H1 (cell line): ENCODE data around the gene SLC24A5. TPM values are rescaled to one million over a fixed set of nuclear protein-coding genes. Genes with fewer than 3 reads are reported as not detected.

Experiments used
- CTCF ChIA-PET: fragments of 300-600 bp; sonication (Branson Sonifier 250); formaldehyde crosslinking; loops from one replicate; lab custom pipeline; 2021; ENCODE audit not compliant: partially characterized antibody; lab: Charles Lee
- POLR2A ChIA-PET: fragments of 300-600 bp; sonication (Branson Sonifier 250); formaldehyde crosslinking; loops from one replicate; lab custom pipeline; 2021; ENCODE audit warnings: inconsistent platforms; ENCODE audit not compliant: partially characterized antibody; lab: Charles Lee
- DNase-seq, 2 experiments: peaks; one replicate each; pipeline versions ENCODE4 v3.0.0 to v3.0.0-alpha.2; 2010 to 2022; ENCODE audit warnings: low spot score in 2 of 2, low read depth in 1 of 2, mixed read lengths in 1 of 2
- FAIRE-seq: peaks from 2 replicates; lab custom pipeline; 2011; peaks lifted over from hg19 to GRCh38; lab: Jason Lieb, UNC
- H2AFZ ChIP-seq: 2 replicates; pipeline ENCODE4 v1.8.1; 2012; ENCODE audit warnings: low read length, inconsistent platforms
- H2AK5ac ChIP-seq: 2 replicates; pipeline ENCODE4 v1.6.1; 2013; ENCODE audit warnings: low read depth, low read length
- H2BK120ac ChIP-seq: replicated peaks from 2 replicates; pipeline ENCODE3; 2013; ENCODE audit warnings: low read depth, low read length, inconsistent platforms
- H2BK12ac ChIP-seq: 2 replicates; pipeline ENCODE4 v1.6.1; 2013; ENCODE audit warnings: low read depth, low read length
- H2BK15ac ChIP-seq: 2 replicates; pipeline ENCODE4 v1.6.1; 2013; ENCODE audit warnings: low read length
- H2BK20ac ChIP-seq: 2 replicates; pipeline ENCODE4 v1.6.1; 2013; ENCODE audit warnings: low read length
- H2BK5ac ChIP-seq: 2 replicates; pipeline ENCODE4 v1.6.1; 2013; ENCODE audit warnings: low read depth, low read length
- H3K14ac ChIP-seq: 2 replicates; pipeline ENCODE4 v1.6.1; 2013; ENCODE audit warnings: inconsistent platforms; ENCODE audit not compliant: insufficient read length
- H3K18ac ChIP-seq: 2 replicates; pipeline ENCODE4 v1.6.1; 2013; ENCODE audit warnings: low read length; ENCODE audit errors: extremely low read depth
- H3K23ac ChIP-seq: 2 replicates; pipeline ENCODE4 v1.6.1; 2013; ENCODE audit warnings: inconsistent platforms; ENCODE audit not compliant: insufficient read length
- H3K23me2 ChIP-seq: 2 replicates; pipeline ENCODE4 v1.6.1; 2013; ENCODE audit warnings: low read depth, low read length
- H3K27ac ChIP-seq: 2 replicates; pipeline ENCODE4 v1.6.1; 2011; ENCODE audit warnings: low read depth, low read length, inconsistent platforms
- H3K27me3 ChIP-seq, 4 experiments: replicated peaks in 1 of 4; 1 replicate in 1 of 4; 2 replicates in 3 of 4; pipeline versions ENCODE4 v1.6.1 to v1.8.1; 2011 to 2013; ENCODE audit warnings: low read length in 3 of 4, mild to moderate bottlenecking in 3 of 4, inconsistent platforms in 2 of 4, mixed read lengths in 2 of 4, moderate library complexity in 1 of 4; ENCODE audit not compliant: control insufficient read depth in 3 of 4, insufficient read depth in 3 of 4; ENCODE audit errors: extremely low read depth in 1 of 4
- H3K36me3 ChIP-seq, 4 experiments: 2 replicates each; pipeline versions ENCODE4 v1.6.1 to v1.8.1; 2011 to 2013; ENCODE audit warnings: mild to moderate bottlenecking in 4 of 4, low read length in 3 of 4, moderate library complexity in 2 of 4, control low read depth in 1 of 4, inconsistent platforms in 1 of 4; ENCODE audit not compliant: insufficient read depth in 4 of 4, control insufficient read depth in 2 of 4
- H3K4ac ChIP-seq: replicated peaks from 2 replicates; pipeline ENCODE3; 2013; ENCODE audit warnings: low read length, low read depth, mixed read lengths, inconsistent platforms; ENCODE audit not compliant: insufficient read length
- H3K4me1 ChIP-seq, 4 experiments: replicated peaks in 1 of 4; 1 replicate in 1 of 4; 2 replicates in 3 of 4; pipeline versions ENCODE4 v1.6.1 to v1.8.1; 2011 to 2013; ENCODE audit warnings: low read length in 3 of 4, inconsistent platforms in 2 of 4, mixed read lengths in 1 of 4; ENCODE audit not compliant: insufficient read depth in 4 of 4, control insufficient read depth in 3 of 4
- H3K4me2 ChIP-seq, 2 experiments: 2 replicates each; pipeline versions ENCODE4 v1.6.1 to v1.8.1; 2011 to 2013; ENCODE audit warnings: low read depth in 2 of 2, low read length in 2 of 2, control low read depth in 1 of 2, inconsistent platforms in 1 of 2, mild to moderate bottlenecking in 1 of 2; ENCODE audit not compliant: insufficient read depth in 1 of 2
- H3K4me3 ChIP-seq, 4 experiments: fragments of 200-600, 300-600 bp in 1 of 4; sonication (generic), shearing (Covaris generic), sonication (Bioruptor Twin) in 1 of 4; 2 replicates each; pipeline versions ENCODE4 v1.5.1 to v1.8.1; 2011 to 2016; ENCODE audit warnings: low read length in 4 of 4, low read depth in 3 of 4, control low read depth in 2 of 4, inconsistent platforms in 2 of 4, mild to moderate bottlenecking in 2 of 4, mixed read lengths in 1 of 4, moderate library complexity in 1 of 4; ENCODE audit not compliant: insufficient read depth in 2 of 4; ENCODE audit errors: extremely low read depth in 1 of 4
- H3K56ac ChIP-seq: replicated peaks from 2 replicates; pipeline ENCODE3; 2013; ENCODE audit warnings: low read depth, mild to moderate bottlenecking, mixed read lengths, low read length, inconsistent platforms; ENCODE audit not compliant: insufficient read length
- H3K79me1 ChIP-seq: 2 replicates; pipeline ENCODE4 v1.6.1; 2013; ENCODE audit warnings: low read depth, low read length, control low read depth
- H3K79me2 ChIP-seq, 2 experiments: 2 replicates each; pipeline versions ENCODE4 v1.6.1 to v1.8.1; 2012 to 2013; ENCODE audit warnings: low read length in 2 of 2, mild to moderate bottlenecking in 2 of 2, inconsistent platforms in 1 of 2; ENCODE audit not compliant: insufficient read depth in 2 of 2, control insufficient read depth in 1 of 2
- H3K9ac ChIP-seq, 4 experiments: replicated peaks in 1 of 4; 1 replicate in 1 of 4; 2 replicates in 3 of 4; pipeline versions ENCODE4 v1.6.1 to v1.8.1; 2011 to 2013; ENCODE audit warnings: low read depth in 3 of 4, low read length in 3 of 4, control low read depth in 2 of 4, mild to moderate bottlenecking in 2 of 4, moderate library complexity in 2 of 4, inconsistent platforms in 1 of 4; ENCODE audit errors: extremely low read depth in 1 of 4
- H3K9me3 ChIP-seq, 2 experiments: 2 replicates each; pipeline versions ENCODE4 v1.6.1 to v1.8.1; 2012 to 2013; ENCODE audit warnings: mild to moderate bottlenecking in 2 of 2, moderate library complexity in 2 of 2, control low read depth in 1 of 2, inconsistent platforms in 1 of 2, low read depth in 1 of 2, low read length in 1 of 2, mixed read lengths in 1 of 2; ENCODE audit not compliant: insufficient read depth in 2 of 2
- H4K20me1 ChIP-seq, 2 experiments: replicated peaks in 1 of 2; 2 replicates each; pipeline versions ENCODE3 to v1.8.1; 2011 to 2013; ENCODE audit warnings: inconsistent platforms in 2 of 2, low read length in 2 of 2, mild to moderate bottlenecking in 1 of 2; ENCODE audit not compliant: insufficient read depth in 2 of 2, control insufficient read depth in 1 of 2
- H4K5ac ChIP-seq: 2 replicates; pipeline ENCODE4 v1.6.1; 2013; ENCODE audit warnings: low read length, low read depth, mixed read lengths, inconsistent platforms; ENCODE audit not compliant: insufficient read length
- H4K8ac ChIP-seq: 2 replicates; pipeline ENCODE4 v1.8.0; 2013; ENCODE audit warnings: mild to moderate bottlenecking, moderate library complexity, low read length, inconsistent platforms; ENCODE audit not compliant: insufficient read depth; ENCODE audit errors: extremely low read depth
- H4K91ac ChIP-seq: replicated peaks from 2 replicates; pipeline ENCODE3; 2013; ENCODE audit warnings: low read length, mixed read lengths, inconsistent platforms; ENCODE audit not compliant: insufficient read length
- ASH2L ChIP-seq: fragments of 200-600, 300-600 bp; sonication (generic); IDR thresholded peaks from one replicate; pipeline ENCODE4 v1.7.1; 2017; ENCODE audit warnings: low read length
- EGR1 ChIP-seq: IDR thresholded peaks from 2 replicates; pipeline ENCODE4 v1.6.1; 2011; ENCODE audit warnings: low read depth, low read length, borderline replicate concordance
- WGBS, 2 experiments: shearing (Covaris generic) in 1 of 2; methylation state at CpG; one replicate each; pipeline versions ENCODE4 v1.1.6 to v1.1.7; 2013 to 2015; ENCODE audit warnings: low lambda C conversion rate in 2 of 2, mixed read lengths in 2 of 2, inconsistent platforms in 1 of 2, low coverage in 1 of 2, missing lambda C conversion rate in 1 of 2; ENCODE audit not compliant: insufficient replicate concordance in 2 of 2, insufficient coverage in 1 of 2, insufficient read length in 1 of 2; ENCODE audit errors: extremely low coverage in 1 of 2, missing lambda C conversion rate in 1 of 2; 5-methylcytosine and 5-hydroxymethylcytosine counted together
- polyA plus RNA-seq, 7 experiments: library from polyadenylated mRNA; depleted of rRNA in 3 of 7; stranded (reverse) in 5 of 7; unstranded in 2 of 7; fragments of >200 nt in 5 of 7; fragments of 200-250 nt in 2 of 7; gene quantifications; 1 replicate in 5 of 7; 2 replicates in 1 of 7; 4 replicates in 1 of 7; pipeline versions ENCODE4 v1.2.1 to v1.2.3, GENCODE V29; 2011 to 2013; ENCODE audit warnings: missing spikeins in 2 of 7, mixed read lengths in 2 of 7
- total RNA-seq: library from RNA; stranded (reverse); fragmentation: NEBNext Ultra II Directional; extraction: Animal tissue kit (Norgen Biotek cat#: 25700); gene quantifications from 2 replicates; pipeline ENCODE4 v1.2.1, GENCODE V29; 2021

SLC24A5 gene
- total and polyA plus RNA-seq, 2 of the 8 experiments (the other 6 are each of a cell fraction or from before 2014, with no cell fraction given) = not detected

DNA sequence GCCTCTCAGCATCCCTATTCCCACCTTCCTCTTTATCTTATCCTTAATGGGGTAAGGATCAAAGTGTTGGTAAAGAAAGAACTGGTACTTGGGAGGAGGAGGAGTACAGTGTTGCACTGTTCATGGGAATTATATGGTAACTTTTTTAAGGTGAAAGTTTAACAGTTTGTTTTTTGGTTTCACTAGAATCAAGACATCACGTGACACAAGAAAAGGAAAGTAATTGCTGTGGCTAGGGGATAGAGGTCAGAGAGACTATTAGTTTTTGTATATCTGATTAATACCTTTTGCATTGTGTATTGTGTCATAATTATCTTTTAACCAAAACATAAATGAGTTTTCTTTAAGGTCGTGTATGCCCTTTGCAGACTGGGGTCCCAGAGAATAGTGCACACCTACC, 23.5 kb upstream of the SLC24A5 start:
- H2BK5ac ChIP-seq = no peak overlapping the region
- no peak overlapping the region for H3K14ac ChIP-seq
- no peaks in the 10 kb centered on the region for H3K4me1 ChIP-seq
- H3K18ac ChIP-seq = no peak overlapping the region
- H3K79me2 ChIP-seq = no peaks in the 10 kb centered on the region
- no peak overlapping the region for H2AK5ac ChIP-seq
- H2BK15ac ChIP-seq = no peak overlapping the region
- TF ChIP-seq EGR1 (no peak), ASH2L (no peak)
- no peak overlapping the region for H3K56ac ChIP-seq
- H2BK12ac ChIP-seq = no peak overlapping the region
- DNase-seq (no peak), FAIRE-seq (no peak)
- ChIA-PET POLR2A (no interaction called here), CTCF (interaction anchor here (0.9 to 1.2 kb wide), 2 partner anchors 12 to 14 kb away, joined by 3 to 4 read pairs; no protein-coding TSS in a partner anchor)
- no peaks in the 10 kb centered on the region for H3K36me3 ChIP-seq
- no peaks in the 10 kb centered on the region for H3K27me3 ChIP-seq
- H2AFZ ChIP-seq = no peak overlapping the region
- H4K91ac ChIP-seq = no peak overlapping the region
- no peak overlapping the region for H4K8ac ChIP-seq
- whole genome bisulfite sequencing, 2 experiments = 85% methylated on average over 2 of the region's 2 CpGs; no CpG with 5 or more reads in 1 of the 2 experiments
- H3K79me1 ChIP-seq = no peaks in the 10 kb centered on the region
- H3K23me2 ChIP-seq = no peaks in the 10 kb centered on the region; the same call in 1 of the 2 replicates
- H3K9ac ChIP-seq = no peak overlapping the region
- no peaks in the 10 kb centered on the region for H4K20me1 ChIP-seq
- no peaks in the 10 kb centered on the region for H3K9me3 ChIP-seq
- no peak overlapping the region for H3K23ac ChIP-seq
- H4K5ac ChIP-seq = no peak overlapping the region
- no peak overlapping the region for H3K27ac ChIP-seq
- H2BK20ac ChIP-seq = no peak overlapping the region
- H3K4ac ChIP-seq = no peak overlapping the region
- no peak overlapping the region for H3K4me3 ChIP-seq
- H3K4me2 ChIP-seq = no peak overlapping the region
- no peak overlapping the region for H2BK120ac ChIP-seq
